Stimulated activated CD8-positive, alpha-beta memory T cell treated with anti-CD3 and anti-CD28 coated beads, Interleukin-15, amount 100 ng/mL, for 4 hours (primary cell): ENCODE data around the gene KRTAP10-9.
"Not testable (repeated sequence)": the region's sequence is repeated elsewhere in the genome, so short reads cannot be mapped to it uniquely, and the experiment has no call there.

Experiments used
- DNase-seq, 2 donors: peaks; one replicate each; pipeline ENCODE4 v3.0.0-alpha.2; 2020; ENCODE audit warnings: low read depth in 2 of 2

KRTAP10-9 gene

DNA sequence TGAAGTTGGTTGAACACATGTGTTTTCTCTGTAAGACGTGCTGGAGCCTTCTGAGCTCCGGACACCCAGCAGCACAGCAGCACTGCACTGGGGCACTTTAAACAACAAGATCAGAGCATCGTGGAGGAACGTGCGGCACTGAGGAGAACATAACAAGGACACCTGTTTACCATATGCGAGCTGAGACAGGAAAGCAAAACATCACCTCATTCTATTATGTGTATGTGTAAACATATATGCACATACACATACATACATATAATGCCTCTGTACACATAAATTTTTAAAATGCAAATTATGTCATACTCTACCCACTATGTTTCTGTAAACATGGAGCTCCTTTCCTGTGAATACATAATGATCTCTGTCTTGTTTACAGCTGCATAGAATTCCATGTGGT, 31.4 kb upstream of the KRTAP10-9 start:
- no peak for DNase-seq

- DNase-seq, result no peak
These were observed 30.7 kb upstream of the KRTAP10-9 start for GRCh38 chr21:44596068-44596725.

DNA sequence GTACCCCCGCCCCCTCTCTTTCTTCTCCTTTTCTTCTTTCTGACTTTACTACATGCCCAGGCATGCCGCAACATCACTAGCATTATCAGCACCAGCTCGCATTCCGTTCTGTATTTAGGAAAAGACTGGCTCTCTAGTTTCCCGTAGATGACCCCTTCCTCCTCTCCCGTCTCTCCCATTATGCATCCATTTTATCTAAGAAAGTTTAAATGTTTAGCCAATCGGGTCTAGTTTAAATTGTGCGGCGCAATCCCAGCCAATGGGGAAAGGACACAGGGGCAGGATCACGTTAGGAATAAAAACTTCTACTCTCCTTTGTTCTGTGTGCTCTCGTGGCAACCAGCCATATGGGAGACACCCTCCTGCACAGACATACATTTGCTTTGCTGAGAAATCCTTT, 28.8 kb upstream of the KRTAP10-9 start:
- no peak for DNase-seq

DNA sequence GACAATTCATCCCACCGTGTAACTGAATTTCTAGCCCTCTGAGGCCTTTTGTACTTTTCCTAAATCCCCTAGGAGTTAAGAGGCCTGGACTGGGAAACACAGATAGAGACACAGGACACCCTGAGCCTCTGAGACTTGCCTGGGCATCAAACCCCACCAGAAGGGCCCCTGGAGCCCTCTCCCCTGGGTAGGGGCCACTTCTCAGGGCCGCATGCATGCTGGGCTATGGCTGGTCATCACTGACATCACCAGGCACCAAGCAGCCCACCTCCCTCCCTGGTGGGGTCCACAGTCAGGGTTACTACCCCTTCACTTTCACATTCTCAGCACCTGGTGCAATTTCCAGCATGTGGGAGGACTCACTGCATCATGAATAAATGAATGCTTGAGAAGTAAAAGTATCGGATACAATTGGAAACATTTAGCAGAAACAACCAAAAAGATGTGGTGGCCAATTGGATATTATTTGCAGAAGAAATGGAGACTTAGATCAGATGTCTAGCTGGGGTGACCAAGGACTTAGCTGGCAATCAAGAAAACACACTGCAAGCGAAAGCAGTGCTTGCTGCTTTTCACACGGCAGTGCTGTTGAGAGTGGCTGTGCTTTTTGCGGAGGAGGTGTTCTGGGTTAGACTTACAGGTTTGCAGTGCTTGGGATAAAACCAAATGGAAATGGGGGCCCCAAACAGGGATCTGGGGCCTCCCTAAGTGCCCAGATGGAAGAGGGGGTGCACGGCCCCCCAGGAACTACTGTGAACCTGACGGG, 27.4 kb upstream of the KRTAP10-9 start:
- no peak for DNase-seq

DNA sequence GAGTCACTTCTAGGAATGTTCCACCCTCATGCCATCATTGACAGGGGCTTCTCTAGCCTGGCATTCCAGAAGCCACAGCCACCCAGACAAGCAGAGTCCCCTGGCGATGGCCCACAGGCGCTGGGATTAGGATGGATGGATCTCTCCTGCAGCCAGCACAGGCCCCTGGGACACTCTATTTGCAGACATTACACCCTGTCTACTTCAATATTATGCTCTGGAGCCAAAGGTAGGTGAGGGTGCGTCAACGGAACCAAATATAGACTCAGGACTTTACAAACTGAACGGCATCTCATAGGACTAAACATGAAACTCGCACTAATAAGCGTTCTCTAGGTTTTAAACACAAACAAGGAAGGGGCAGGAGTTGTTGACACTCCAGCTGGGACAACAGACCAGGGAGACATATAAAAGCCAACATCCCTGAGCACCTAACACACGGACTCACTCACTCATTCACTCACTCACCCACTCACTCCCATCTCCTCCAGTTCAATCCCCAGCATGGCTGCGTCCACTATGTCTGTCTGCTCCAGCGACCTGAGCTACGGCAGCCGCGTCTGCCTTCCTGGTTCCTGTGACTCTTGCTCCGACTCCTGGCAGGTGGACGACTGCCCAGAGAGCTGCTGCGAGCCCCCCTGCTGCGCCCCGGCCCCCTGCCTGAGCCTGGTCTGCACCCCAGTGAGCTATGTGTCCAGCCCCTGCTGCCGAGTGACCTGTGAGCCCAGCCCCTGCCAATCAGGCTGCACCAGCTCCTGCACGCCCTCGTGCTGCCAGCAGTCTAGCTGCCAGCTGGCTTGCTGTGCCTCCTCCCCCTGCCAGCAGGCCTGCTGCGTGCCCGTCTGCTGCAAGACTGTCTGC, 26.5 kb upstream of the KRTAP10-9 start, which contains the start of gene KRTAP10-7:
Gene KRTAP10-7 (plus strand): TSS at position 480 of the 861 bp plus-strand sequence. CDS start 25 bp downstream, at position 505.
- DNase-seq, result not testable (repeated sequence)

DNA sequence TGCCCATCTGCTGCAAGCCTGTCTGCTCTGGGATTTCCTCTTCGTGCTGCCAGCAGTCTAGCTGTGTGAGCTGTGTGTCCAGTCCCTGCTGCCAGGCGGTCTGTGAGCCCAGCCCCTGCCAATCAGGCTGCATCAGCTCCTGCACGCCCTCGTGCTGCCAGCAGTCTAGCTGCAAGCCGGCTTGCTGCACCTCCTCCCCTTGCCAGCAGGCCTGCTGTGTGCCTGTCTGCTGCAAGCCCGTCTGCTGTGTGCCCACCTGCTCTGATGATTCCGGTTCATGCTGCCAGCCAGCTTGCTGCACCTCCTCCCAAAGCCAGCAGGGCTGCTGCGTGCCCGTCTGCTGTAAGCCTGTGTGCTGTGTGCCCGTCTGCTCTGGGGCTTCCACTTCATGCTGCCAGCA, 25.8 kb upstream of the KRTAP10-9 start:
- not testable (repeated sequence) for DNase-seq

- no peak for DNase-seq
These were observed 25.1 kb upstream of the KRTAP10-9 start for GRCh38 chr21:44601596-44602462.

DNA sequence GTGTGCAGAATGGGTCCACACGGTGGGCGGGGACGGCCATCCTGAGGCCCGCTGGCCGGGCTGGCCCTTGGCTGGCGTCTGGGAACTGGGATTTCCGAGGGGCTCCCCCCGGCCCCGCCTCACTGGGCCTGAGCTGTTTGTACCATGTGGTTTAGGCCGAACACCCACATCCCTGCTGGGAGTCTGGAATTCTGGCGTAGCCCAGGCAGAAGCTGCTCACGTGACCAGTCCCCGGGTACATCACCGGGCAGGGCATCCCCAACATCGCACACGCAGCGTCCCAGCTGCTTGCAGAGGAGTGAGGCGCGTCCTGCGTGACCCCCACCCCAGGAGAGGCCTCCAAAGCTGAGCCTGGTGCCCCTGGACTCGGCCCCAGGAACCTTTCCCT, 24.4 kb upstream of the KRTAP10-9 start:
- DNase-seq, result no peak

DNA sequence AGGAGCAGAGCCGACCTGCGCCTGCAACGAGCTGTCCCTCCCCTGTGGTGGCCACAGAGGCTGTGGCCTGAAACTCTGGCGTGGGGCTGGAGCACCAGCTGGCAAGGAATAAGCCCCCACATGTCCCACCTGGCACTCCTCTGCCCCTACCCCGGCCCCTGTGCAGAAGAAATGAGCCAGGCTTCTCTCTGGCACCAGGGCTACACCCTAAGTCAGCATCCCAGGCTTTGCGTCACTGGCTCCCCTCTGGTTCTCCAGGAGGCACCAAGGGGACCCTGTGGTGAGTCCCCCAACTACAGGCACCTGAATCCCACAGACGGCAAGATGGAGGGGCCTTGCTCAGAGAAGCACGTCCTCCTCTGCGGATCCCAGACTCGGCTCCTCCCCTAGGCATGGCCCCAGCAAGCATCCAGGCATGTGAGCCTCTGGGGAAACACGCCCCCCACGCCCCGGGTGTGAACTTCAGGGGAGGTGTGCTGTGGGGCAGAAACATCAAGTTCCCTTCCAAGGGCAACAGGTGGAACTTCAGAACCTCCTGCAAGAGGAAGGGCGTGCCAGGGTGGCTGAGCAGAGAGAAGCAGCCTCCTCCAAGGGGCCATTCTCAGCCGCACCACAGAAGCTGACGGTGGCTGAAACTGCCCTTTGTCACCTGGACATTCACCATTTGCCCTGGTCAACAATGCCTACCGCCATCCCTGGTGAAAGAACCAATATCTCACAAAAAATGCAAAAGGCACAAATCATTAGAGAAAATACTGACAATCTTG, 23.6 kb upstream of the KRTAP10-9 start:
- no peak for DNase-seq

- no peak for DNase-seq
These were observed 23.0 kb upstream of the KRTAP10-9 start for GRCh38 chr21:44603911-44604310.

DNA sequence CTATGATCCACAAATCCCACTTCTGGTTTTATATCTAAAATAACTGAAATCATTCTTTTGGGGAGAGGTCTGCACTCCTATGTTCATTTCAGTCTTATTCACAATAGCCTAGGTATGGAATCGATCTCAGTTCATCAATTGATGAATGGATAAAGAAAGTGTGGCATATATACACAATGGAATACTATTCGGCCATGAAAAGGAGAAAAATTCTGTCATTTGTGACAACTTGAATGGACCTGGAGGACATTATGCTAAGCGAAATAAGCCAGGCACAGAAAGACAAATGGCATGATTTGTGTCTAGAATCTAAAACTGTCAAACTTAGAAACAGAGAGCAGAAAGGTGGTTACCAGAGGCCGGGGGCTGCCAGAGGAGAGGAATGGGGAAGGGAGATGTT, 20.4 kb upstream of the KRTAP10-9 start:
- no peak for DNase-seq

DNA sequence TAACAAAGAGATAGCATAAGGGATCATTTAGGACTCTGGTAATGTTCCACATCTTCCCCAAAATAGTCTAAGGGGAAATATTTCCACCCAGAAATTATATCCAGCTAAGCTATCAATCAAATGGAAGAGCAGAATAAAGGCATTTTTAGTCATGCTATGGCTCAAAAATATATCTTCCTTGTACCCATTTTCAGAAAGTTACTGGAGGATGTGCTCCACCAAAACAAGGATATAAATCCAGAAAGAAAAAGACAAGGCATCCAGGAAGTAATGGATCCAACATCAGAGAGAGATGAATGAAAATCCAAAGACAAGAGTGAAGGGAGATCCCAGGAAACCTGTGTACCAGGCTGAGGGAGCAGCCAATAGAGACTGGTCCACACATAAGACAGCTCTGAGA, 17.7 kb upstream of the KRTAP10-9 start:
- no peak for DNase-seq

DNA sequence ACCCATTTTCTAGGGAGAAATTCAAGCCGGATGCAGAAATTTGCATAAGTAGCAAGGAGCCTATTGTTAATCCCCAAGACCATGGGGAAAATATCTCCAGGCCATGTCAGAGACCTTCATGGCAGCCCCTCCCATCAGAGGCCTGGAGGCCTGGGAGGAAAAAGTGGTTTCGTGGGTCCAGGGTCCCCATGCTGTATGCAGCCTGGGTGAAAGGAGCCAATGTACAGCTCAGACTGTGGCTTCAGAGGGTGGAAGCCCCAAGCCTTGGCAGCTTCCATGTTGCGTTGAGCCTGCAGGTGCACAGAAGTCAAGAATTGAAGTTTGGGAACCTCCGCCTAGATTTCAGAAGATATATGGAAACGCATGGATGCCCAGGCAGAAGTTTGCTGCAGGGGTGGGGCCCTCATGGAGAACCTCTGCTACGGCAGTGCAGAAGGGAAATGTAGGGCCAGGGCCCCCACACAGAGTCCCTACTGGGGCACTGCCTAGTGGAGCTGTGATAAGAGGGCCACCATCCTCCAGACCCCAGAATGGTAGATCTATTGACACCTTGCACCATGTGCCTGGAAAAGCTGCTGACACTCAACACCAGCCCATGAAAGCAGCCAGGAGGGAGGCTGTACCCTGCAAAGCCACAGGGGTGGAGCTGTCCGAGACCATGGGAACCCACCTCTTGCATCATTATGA, 16.6 kb upstream of the KRTAP10-9 start:
- DNase-seq, result not testable (repeated sequence)

DNA sequence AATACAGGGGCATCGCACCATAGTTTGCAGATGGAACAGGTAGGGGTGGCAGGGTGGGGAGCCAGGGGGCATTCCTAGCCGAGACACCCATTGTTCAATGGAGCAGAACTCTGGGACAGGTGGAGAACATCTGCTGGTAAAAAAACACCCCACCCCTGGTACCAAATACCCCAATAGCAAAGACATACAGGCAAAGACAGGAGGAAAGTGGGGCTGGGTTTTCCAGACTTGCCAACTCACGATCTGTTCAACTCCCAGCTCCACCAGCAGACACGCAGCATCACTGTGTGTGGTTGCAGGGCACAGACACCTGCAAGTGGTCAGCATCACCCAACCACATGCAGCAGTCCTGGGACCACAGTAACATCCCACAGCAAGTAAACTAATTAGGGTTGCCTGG, 15.3 kb upstream of the KRTAP10-9 start:
- DNase-seq, result no peak

DNA sequence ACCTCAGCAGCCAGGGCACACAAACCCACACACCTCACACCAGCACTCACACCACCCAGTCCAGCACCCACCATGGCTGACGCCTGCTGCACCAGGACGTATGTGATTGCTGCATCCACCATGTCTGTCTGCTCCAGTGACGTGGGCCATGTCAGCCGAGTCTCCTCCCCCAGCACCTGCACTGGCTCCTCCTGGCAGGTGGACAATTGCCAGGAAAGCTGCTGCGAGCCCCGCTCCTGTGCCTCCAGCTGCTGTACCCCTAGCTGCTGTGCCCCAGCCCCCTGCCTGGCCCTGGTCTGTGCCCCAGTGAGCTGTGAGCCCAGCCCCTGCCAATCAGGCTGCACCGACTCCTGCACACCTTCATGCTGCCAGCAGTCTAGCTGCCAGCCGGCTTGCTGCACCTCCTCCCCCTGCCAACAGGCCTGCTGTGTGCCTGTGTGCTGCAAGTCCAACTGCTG, 14.8 kb upstream of the KRTAP10-9 start, which contains the start of gene KRTAP10-8:
Gene KRTAP10-8 (plus strand): TSS at position 51 of the 458 bp plus-strand sequence. CDS start 22 bp downstream, at position 73.
- DNase-seq, result no peak

GRCh38 chr21:44612669-44613229, 14.1 kb upstream of the KRTAP10-9 start:
- DNase-seq, result no peak

GRCh38 chr21:44613386-44614155, 13.3 kb upstream of the KRTAP10-9 start:
- no peak for DNase-seq

DNA sequence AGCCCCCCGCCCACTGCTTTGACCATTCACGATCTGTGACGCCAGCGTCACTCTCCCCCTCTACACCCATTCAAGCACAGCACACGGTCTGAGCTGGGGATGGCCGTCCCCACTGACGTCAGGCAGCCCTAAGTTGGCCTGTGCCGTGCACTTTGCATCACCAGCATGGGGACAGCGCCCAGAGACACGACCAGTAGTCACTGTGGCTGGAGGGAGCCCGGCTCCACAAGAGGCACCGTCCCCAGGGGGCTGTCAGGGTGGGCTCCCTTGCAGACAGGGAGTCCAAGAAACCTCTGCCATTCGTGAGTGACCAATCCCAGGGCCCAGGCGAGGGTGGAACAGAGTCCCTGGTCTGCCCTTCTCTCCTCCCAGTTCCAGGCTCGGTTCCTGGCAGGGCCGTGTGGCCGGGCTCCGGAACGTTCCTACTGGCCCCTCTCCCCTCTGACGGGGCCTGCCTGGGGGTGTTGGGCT, 12.7 kb upstream of the KRTAP10-9 start:
- no peak for DNase-seq
